Measurements from ENCODE around the gene ALG12.

- no peak for TF ChIP-seq FOXP2 (optimal IDR thresholded peaks at IDR 0.05; ENCODE audit: borderline replicate concordance, extremely low read depth, extremely low read length, insufficient read depth)
- TF ChIP-seq SIN3A (IDR thresholded peaks at IDR 0.05; ENCODE audit: borderline replicate concordance, insufficient read depth, low read length) = no peak
- TF ChIP-seq REST (IDR thresholded peaks at IDR 0.05; ENCODE audit: insufficient read depth in 1 of 2, low read depth in 2 of 2, low read length in 2 of 2) = no peak
- no peak for TF ChIP-seq POLR2AphosphoS5 (IDR thresholded peaks at IDR 0.05; ENCODE audit: low read depth, low read length)
- TF ChIP-seq TAF1 (IDR thresholded peaks at IDR 0.05; ENCODE audit: borderline replicate concordance, insufficient read depth, low read length) = no peak
Measured at GRCh38 chr22:49954354-49954753, 36.1 kb upstream of the ALG12 start.

All from PFSK-1 (cell line).